ENCODE measurements around the gene KCNJ5.

DNA sequence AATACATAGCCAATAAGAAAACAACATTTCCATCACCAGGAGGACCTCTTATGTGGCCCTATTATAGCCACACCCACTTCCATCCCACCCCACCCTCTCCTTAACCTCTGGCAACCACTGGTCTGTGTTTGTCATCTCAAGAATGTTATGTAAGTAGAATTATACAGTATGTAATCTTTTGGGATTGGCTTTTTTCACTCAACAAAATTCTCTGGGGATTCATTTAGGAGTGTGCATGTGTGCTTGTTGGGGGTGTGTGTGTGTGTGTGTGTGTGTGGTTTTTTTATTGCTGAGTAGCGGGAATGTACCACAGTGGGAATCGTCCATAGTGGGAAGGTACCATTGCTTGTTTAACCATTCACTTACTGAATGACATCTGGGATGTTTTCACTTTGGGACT is 5.2 kb downstream of the KCNJ5 start:
- TF ChIP-seq, protein P1, sequence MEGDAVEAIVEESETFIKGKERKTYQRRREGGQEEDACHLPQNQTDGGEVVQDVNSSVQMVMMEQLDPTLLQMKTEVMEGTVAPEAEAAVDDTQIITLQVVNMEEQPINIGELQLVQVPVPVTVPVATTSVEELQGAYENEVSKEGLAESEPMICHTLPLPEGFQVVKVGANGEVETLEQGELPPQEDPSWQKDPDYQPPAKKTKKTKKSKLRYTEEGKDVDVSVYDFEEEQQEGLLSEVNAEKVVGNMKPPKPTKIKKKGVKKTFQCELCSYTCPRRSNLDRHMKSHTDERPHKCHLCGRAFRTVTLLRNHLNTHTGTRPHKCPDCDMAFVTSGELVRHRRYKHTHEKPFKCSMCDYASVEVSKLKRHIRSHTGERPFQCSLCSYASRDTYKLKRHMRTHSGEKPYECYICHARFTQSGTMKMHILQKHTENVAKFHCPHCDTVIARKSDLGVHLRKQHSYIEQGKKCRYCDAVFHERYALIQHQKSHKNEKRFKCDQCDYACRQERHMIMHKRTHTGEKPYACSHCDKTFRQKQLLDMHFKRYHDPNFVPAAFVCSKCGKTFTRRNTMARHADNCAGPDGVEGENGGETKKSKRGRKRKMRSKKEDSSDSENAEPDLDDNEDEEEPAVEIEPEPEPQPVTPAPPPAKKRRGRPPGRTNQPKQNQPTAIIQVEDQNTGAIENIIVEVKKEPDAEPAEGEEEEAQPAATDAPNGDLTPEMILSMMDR (IDR thresholded peaks at IDR 0.05) = no peak
- TF ChIP-seq EZH2 (IDR thresholded peaks at IDR 0.05) (no peak), EZH2phosphoT487 (IDR thresholded peaks at IDR 0.05) (no peak)
